22Rv1 (cell line): ENCODE results near the gene DIAPH2.

ENCODE experiments used
- H3K27ac ChIP-seq: fragments of 450-650 bp; 2 replicates; pipeline ENCODE4 v1.5.1; 2017
- ZFX ChIP-seq: fragments of 450-650 bp; IDR thresholded peaks from 2 replicates; pipeline ENCODE4 v1.6.1; 2017; ENCODE audit warnings: antibody characterized with exemption, borderline replicate concordance
- TF ChIP-seq, protein P1 (sequence below): fragments of 450-650 bp; IDR thresholded peaks from 2 replicates; pipeline ENCODE4 v1.5.1; 2017; ENCODE audit warnings: mild to moderate bottlenecking

Gene DIAPH2

GRCh38 chrX:97538745-97539144 lies 854.1 kb downstream of the DIAPH2 start:
- TF ChIP-seq, protein P1, sequence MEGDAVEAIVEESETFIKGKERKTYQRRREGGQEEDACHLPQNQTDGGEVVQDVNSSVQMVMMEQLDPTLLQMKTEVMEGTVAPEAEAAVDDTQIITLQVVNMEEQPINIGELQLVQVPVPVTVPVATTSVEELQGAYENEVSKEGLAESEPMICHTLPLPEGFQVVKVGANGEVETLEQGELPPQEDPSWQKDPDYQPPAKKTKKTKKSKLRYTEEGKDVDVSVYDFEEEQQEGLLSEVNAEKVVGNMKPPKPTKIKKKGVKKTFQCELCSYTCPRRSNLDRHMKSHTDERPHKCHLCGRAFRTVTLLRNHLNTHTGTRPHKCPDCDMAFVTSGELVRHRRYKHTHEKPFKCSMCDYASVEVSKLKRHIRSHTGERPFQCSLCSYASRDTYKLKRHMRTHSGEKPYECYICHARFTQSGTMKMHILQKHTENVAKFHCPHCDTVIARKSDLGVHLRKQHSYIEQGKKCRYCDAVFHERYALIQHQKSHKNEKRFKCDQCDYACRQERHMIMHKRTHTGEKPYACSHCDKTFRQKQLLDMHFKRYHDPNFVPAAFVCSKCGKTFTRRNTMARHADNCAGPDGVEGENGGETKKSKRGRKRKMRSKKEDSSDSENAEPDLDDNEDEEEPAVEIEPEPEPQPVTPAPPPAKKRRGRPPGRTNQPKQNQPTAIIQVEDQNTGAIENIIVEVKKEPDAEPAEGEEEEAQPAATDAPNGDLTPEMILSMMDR: no peak
- no peak for TF ChIP-seq ZFX
- H3K27ac ChIP-seq: no peak overlapping the region

DNA sequence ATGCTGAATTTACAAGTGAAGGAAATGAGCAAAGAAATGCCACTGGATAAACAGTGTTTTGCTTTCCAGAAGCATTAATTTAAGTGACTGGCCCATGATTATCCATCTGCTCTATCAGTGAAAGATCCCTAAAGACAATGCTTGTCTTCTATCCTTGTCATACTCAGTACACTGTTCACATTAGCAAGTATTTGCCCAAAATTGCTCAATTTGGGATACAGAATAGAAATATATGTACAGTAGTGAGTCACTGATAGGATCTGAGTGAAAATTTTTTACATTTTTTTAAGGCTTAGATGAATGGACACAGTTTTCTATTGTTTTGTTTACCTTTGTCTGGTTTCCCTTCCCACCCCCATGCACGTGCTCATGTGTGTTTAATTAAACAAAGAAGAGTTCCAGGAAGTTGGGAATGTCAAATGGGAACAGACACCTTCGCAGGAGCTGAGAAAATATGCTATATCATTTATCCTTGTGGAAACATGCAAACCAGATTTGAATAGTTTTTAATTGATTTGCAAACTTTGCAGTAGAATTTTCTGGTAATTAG lies 855.4 kb downstream of the DIAPH2 start:
- TF ChIP-seq, protein P1: no peak
- no peak for TF ChIP-seq ZFX
- no peak overlapping the region for H3K27ac ChIP-seq

GRCh38 chrX:97547877-97548578 lies 863.4 kb downstream of the DIAPH2 start:
- TF ChIP-seq, protein P1: no peak
- TF ChIP-seq ZFX: no peak
- H3K27ac ChIP-seq: no peak overlapping the region

DNA sequence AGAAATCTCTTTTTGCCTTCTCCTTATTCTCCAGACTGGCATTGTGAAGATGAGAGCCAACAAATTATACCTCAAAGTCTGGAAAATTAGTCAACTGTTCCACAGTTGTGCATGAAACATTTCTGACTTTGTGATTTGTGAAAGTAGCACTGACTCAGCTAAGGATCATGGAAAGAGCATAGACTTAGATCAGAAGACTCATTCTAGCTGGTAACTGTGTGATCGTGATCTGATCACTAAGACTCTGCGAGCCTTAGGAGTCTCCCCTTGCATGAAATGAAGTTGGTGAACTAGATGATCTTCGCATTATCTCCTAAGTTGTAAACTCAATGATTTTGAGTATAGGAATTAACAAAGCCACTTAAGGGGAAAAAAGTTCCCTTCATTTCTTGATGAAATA lies 867.2 kb downstream of the DIAPH2 start:
- H3K27ac ChIP-seq: no peak overlapping the region
- TF ChIP-seq ZFX: no peak
- TF ChIP-seq, protein P1: no peak

DNA sequence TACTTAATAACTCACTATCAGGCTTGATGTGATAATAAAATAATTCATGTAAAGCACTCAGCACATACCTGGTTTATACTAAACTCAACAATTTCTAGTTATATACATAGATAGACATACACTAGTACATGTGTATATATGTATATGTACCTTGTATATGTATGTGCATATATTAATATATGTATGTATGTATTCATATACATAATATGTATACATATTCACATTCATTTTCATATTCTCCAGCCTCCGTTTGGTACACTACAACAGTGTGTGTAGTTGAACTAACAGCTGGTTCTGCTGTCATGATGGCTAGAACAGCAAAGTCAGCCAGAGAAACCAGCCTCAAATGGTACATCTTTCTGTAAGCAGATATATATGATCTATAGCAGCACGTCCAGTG lies 869.2 kb downstream of the DIAPH2 start:
- no peak for TF ChIP-seq ZFX
- TF ChIP-seq, protein P1: no peak
- no peak overlapping the region for H3K27ac ChIP-seq

DNA sequence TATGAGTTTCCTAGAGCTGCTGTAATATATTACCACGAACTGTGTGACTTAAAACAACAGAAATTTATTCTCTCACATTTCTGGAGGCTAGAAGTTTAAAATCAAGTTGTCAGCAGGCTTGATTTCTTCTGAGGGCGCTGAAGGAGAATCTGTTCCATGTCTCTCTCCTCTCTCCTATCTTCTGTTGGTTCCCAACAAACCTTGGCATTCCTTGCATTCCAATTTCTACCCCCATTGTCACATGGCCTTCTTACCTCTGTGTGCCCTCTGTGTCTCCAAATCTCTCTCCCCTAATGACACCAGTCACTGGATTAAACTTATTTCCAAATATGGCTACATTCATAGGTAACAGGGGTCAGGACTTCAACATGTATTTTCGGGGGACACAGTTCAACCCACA lies 871.7 kb downstream of the DIAPH2 start:
- H3K27ac ChIP-seq: no peak overlapping the region
- no peak for TF ChIP-seq ZFX
- TF ChIP-seq, protein P1: no peak

GRCh38 chrX:97563531-97564133 lies 879.0 kb downstream of the DIAPH2 start:
- no peak for TF ChIP-seq ZFX
- TF ChIP-seq, protein P1: no peak
- no peak overlapping the region for H3K27ac ChIP-seq
